ENCODE results near the gene CTAGE9.

DNA sequence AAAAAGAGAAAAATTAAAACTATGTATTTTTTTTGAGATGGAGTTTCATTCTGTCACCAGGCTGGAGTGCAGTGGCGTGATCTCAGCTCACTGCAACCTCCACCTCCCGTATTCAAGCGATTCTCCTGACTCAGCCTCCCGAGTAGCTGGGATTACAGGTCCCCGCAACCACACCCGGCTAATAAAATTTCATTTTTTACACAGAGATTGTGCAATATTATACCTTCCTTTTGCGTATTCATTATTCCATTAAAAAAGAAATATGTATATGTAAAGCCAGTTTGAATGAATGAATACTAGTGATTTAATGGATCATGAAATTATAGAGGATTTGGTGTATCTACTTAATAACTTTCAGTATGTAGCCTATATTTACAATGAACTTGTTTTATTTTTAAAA lies 38.2 kb upstream of the CTAGE9 start:
- TF ChIP-seq, protein P1, sequence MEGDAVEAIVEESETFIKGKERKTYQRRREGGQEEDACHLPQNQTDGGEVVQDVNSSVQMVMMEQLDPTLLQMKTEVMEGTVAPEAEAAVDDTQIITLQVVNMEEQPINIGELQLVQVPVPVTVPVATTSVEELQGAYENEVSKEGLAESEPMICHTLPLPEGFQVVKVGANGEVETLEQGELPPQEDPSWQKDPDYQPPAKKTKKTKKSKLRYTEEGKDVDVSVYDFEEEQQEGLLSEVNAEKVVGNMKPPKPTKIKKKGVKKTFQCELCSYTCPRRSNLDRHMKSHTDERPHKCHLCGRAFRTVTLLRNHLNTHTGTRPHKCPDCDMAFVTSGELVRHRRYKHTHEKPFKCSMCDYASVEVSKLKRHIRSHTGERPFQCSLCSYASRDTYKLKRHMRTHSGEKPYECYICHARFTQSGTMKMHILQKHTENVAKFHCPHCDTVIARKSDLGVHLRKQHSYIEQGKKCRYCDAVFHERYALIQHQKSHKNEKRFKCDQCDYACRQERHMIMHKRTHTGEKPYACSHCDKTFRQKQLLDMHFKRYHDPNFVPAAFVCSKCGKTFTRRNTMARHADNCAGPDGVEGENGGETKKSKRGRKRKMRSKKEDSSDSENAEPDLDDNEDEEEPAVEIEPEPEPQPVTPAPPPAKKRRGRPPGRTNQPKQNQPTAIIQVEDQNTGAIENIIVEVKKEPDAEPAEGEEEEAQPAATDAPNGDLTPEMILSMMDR (IDR thresholded peaks at IDR 0.05; ENCODE audit: insufficient read depth, low read depth, low read length) = no peak
- no peak for TF ChIP-seq EZH2 (IDR thresholded peaks at IDR 0.05; ENCODE audit: insufficient read depth, low read length)
